PC-3 (cell line): ENCODE measurements around the gene ADAMTS17. TPM values are rescaled to one million over a fixed set of nuclear protein-coding genes. Genes with fewer than 3 reads are reported as not detected.

Experiments used
- ATAC-seq: fragments of 200-7000 bp; cut with Tn5 transposase; 2 replicates; pipeline ENCODE4 v1.9.1; 2020; ENCODE audit warnings: mild to moderate bottlenecking, moderate library complexity
- BruUV-seq: library from RNA; stranded (reverse); fragments of 400-500 nt; replicated peaks from 2 replicates; lab custom pipeline; 2021; lab: Mats Ljungman, UMichigan
- CTCF ChIA-PET: fragments of 300-600 bp; sonication (Branson Sonifier 250); formaldehyde crosslinking; loops from one replicate; lab custom pipeline; 2022; ENCODE audit warnings: antibody characterized with exemption; lab: Charles Lee
- POLR2A ChIA-PET: fragments of 300-600 bp; sonication (Branson Sonifier 250); formaldehyde crosslinking; loops from one replicate; lab custom pipeline; 2022; ENCODE audit warnings: antibody characterized with exemption; ENCODE audit not compliant: unreplicated experiment; lab: Charles Lee
- DNase-seq: peaks from one replicate; pipeline ENCODE4 v3.0.0-alpha.2; 2015
- H2AFZ ChIP-seq: fragments of 300-600 bp; sonication (generic); 2 replicates; pipeline ENCODE4 v1.6.0; 2016; ENCODE audit warnings: antibody characterized with exemption, low read length
- H3F3A ChIP-seq: fragments of 300-600 bp; sonication (generic); one replicate; pipeline ENCODE4 v1.6.0; 2017; ENCODE audit warnings: antibody characterized with exemption, low read length, control low read depth, mild to moderate bottlenecking; ENCODE audit not compliant: unreplicated experiment
- H3K27ac ChIP-seq: fragments of 300-600 bp; sonication (generic); 2 replicates; pipeline ENCODE4 v1.5.1; 2016; ENCODE audit warnings: mild to moderate bottlenecking, low read length
- H3K27me3 ChIP-seq: fragments of 300-600 bp; sonication (generic); 2 replicates; pipeline ENCODE4 v1.6.1; 2016; ENCODE audit warnings: low read length, mixed read lengths
- H3K36me3 ChIP-seq: fragments of 300-600 bp; sonication (generic); 2 replicates; pipeline ENCODE4 v1.6.1; 2016; ENCODE audit warnings: low read depth, mixed run types, low read length, mixed read lengths
- H3K4me1 ChIP-seq: fragments of 300-600 bp; sonication (generic); 2 replicates; pipeline ENCODE4 v1.5.1; 2016; ENCODE audit warnings: low read length; ENCODE audit not compliant: insufficient read depth
- H3K4me2 ChIP-seq: fragments of 300-600 bp; sonication (generic); 2 replicates; pipeline ENCODE4 v1.6.0; 2016; ENCODE audit warnings: low read length
- H3K4me3 ChIP-seq: fragments of 300-600 bp; sonication (generic); 2 replicates; pipeline ENCODE4 v1.5.1; 2016; ENCODE audit warnings: mild to moderate bottlenecking, low read length, mixed read lengths
- H3K79me2 ChIP-seq: fragments of 300-600 bp; sonication (generic); 2 replicates; pipeline ENCODE4 v1.6.1; 2017; ENCODE audit warnings: low read length, mixed read lengths
- H3K9ac ChIP-seq: fragments of 300-600 bp; sonication (generic); 2 replicates; pipeline ENCODE4 v1.6.0; 2016; ENCODE audit warnings: mild to moderate bottlenecking, low read length
- H3K9me2 ChIP-seq: fragments of 300-600 bp; sonication (generic); replicated peaks from 2 replicates; pipeline ENCODE4 v1.6.1; 2016; ENCODE audit warnings: mixed run types, low read length, mixed read lengths
- H3K9me3 ChIP-seq: fragments of 300-600 bp; sonication (generic); 2 replicates; pipeline ENCODE4 v1.6.1; 2016; ENCODE audit warnings: low read length, mixed read lengths
- H4K20me1 ChIP-seq: fragments of 300-600 bp; sonication (generic); 2 replicates; pipeline ENCODE4 v1.6.1; 2016; ENCODE audit warnings: low read length, mixed read lengths
- EZH2 ChIP-seq: fragments of 300-600 bp; sonication (generic); IDR thresholded peaks from one replicate; pipeline ENCODE4 v1.6.1; 2017; ENCODE audit warnings: antibody characterized with exemption, mild to moderate bottlenecking, low read length; ENCODE audit not compliant: unreplicated experiment
- EZH2phosphoT487 ChIP-seq: fragments of 300-600 bp; sonication (generic); IDR thresholded peaks from 2 replicates; pipeline ENCODE4 v1.6.1; 2018; ENCODE audit warnings: mild to moderate bottlenecking, antibody characterized with exemption, low read length, borderline replicate concordance
- intact Hi-C: fragments of 100-400 bp; cut with micrococcal nuclease; formaldehyde crosslinking; loops from 2 replicates; pipeline ENCODE4 v1.9.0; 2023
- total RNA-seq: library from RNA; depleted of rRNA; stranded (reverse); fragments of >200 nt; gene quantifications from 2 replicates; pipeline ENCODE4 v1.2.3, GENCODE V29; 2014
- TF ChIP-seq, protein P1 (sequence below): fragments of 300-600 bp; sonication (generic); conservative IDR thresholded peaks from 2 replicates; pipeline ENCODE4 v1.5.1; 2017; ENCODE audit warnings: antibody characterized with exemption, low read depth, mild to moderate bottlenecking, low read length

Gene ADAMTS17
- total RNA-seq, 1 experiment from 2014 or later, result 6.9 TPM

- Histone ChIP-seq H3K4me3 (no peak overlapping the region), H3K27me3 (no peaks in the 10 kb centered on the region), H3K27ac (no peak overlapping the region), H3K36me3 (no peaks in the 10 kb centered on the region), H3K9ac (no peak overlapping the region), H3K4me1 (no peaks in the 10 kb centered on the region), H3K4me2 (no peak overlapping the region), H3F3A (no peaks in the 10 kb centered on the region), H4K20me1 (no peaks in the 10 kb centered on the region), H3K79me2 (no peaks in the 10 kb centered on the region), H2AFZ (no peak overlapping the region), H3K9me3 (no peaks in the 10 kb centered on the region), H3K9me2 (no peaks in the 10 kb centered on the region)
- intact Hi-C loops, result no loop called here
- CTCF ChIA-PET, result no interaction called here
- no peak for ATAC-seq
- no peak for DNase-seq
- POLR2A ChIA-PET, result no interaction called here
- no TSS peak for BruUV-seq
- TF ChIP-seq, protein P1, sequence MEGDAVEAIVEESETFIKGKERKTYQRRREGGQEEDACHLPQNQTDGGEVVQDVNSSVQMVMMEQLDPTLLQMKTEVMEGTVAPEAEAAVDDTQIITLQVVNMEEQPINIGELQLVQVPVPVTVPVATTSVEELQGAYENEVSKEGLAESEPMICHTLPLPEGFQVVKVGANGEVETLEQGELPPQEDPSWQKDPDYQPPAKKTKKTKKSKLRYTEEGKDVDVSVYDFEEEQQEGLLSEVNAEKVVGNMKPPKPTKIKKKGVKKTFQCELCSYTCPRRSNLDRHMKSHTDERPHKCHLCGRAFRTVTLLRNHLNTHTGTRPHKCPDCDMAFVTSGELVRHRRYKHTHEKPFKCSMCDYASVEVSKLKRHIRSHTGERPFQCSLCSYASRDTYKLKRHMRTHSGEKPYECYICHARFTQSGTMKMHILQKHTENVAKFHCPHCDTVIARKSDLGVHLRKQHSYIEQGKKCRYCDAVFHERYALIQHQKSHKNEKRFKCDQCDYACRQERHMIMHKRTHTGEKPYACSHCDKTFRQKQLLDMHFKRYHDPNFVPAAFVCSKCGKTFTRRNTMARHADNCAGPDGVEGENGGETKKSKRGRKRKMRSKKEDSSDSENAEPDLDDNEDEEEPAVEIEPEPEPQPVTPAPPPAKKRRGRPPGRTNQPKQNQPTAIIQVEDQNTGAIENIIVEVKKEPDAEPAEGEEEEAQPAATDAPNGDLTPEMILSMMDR, result no peak
- TF ChIP-seq EZH2 (no peak), EZH2phosphoT487 (no peak)
Observed at GRCh38 chr15:100140527-100141308, 201.1 kb downstream of the ADAMTS17 start.

DNA sequence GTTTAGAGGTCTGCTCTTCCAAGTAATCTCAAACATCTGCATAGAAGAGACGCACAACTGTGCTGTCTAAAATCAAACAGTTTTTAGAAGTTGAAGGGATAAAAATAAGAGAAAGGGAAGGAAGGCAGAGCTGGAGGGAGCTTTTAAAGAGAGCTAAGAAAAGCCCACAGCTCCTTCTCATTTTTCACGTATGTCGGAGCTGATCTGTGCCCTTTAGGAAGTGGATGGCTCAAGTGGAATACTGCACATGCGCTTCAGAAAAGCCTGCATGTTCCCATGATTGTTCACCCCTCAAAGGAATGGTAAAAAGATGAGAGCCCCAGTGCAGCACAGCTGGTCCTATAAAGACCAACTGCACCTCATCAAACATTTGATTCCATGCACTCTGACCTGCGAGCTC, 207.2 kb downstream of the ADAMTS17 start:
- Histone ChIP-seq H3F3A (no peaks in the 10 kb centered on the region), H3K9me3 (no peaks in the 10 kb centered on the region), H3K9me2 (no peaks in the 10 kb centered on the region), H3K4me1 (peaks cover 6% of the 10 kb centered on the region; the same call in 1 of the 2 replicates), H3K4me3 (no peak overlapping the region), H3K79me2 (no peaks in the 10 kb centered on the region), H2AFZ (no peak overlapping the region), H4K20me1 (no peaks in the 10 kb centered on the region), H3K4me2 (no peak overlapping the region), H3K9ac (no peak overlapping the region), H3K27ac (no peak overlapping the region), H3K36me3 (no peaks in the 10 kb centered on the region), H3K27me3 (no peaks in the 10 kb centered on the region)
- DNase-seq, result no peak
- TF ChIP-seq EZH2 (no peak), EZH2phosphoT487 (no peak)
- TF ChIP-seq, protein P1, result no peak
- ChIA-PET POLR2A (no interaction called here), CTCF (no interaction called here)
- intact Hi-C loops, result no loop called here
- no TSS peak for BruUV-seq
- no peak for ATAC-seq

- DNase-seq, result no peak
- CTCF ChIA-PET, result no interaction called here
- TF ChIP-seq EZH2phosphoT487 (no peak), EZH2 (no peak)
- TF ChIP-seq, protein P1, result no peak
- Histone ChIP-seq H3K27ac (no peak overlapping the region), H3F3A (no peaks in the 10 kb centered on the region), H3K27me3 (no peaks in the 10 kb centered on the region), H3K4me2 (no peak overlapping the region), H3K9me3 (no peaks in the 10 kb centered on the region), H3K9ac (no peak overlapping the region), H3K9me2 (no peaks in the 10 kb centered on the region), H3K79me2 (no peaks in the 10 kb centered on the region), H4K20me1 (no peaks in the 10 kb centered on the region), H3K4me1 (peaks cover 6% of the 10 kb centered on the region; the same call in 1 of the 2 replicates), H3K4me3 (no peak overlapping the region), H2AFZ (no peak overlapping the region), H3K36me3 (no peaks in the 10 kb centered on the region)
- POLR2A ChIA-PET, result no interaction called here
- BruUV-seq, result no TSS peak
- no peak for ATAC-seq
- intact Hi-C loops, result no loop called here
Observed at GRCh38 chr15:100134089-100134583, 207.6 kb downstream of the ADAMTS17 start.
